Measurements from ENCODE around the gene C5.
A peak's percentile ranks its signal among the peaks of the same experiment; 100 is the strongest.
"Not testable (repeated sequence)": the region's sequence is repeated elsewhere in the genome, so short reads cannot be mapped to it uniquely, and the experiment has no call there.

Gene C5

GRCh38 chr9:121050128-121050988 is at the start of gene C5:
TSS of gene C5 (minus strand) at chr9:121050275. CDS start at chr9:121050246, 29 bp downstream.
- no peak for DNase-seq

GRCh38 chr9:121098567-121099198 is 48.6 kb upstream of the C5 start:
- no peak for DNase-seq

GRCh38 chr9:121095057-121095456 is 45.0 kb upstream of the C5 start:
- DNase-seq: no peak

GRCh38 chr9:121090743-121091142 is 40.7 kb upstream of the C5 start:
- not testable (repeated sequence) for DNase-seq

- DNase-seq: no peak
Measured at GRCh38 chr9:121088576-121088975, 38.5 kb upstream of the C5 start.

- no peak for DNase-seq
Measured at GRCh38 chr9:121085661-121086060, 35.6 kb upstream of the C5 start.

- DNase-seq: no peak
Measured at GRCh38 chr9:121082075-121082474, 32.0 kb upstream of the C5 start.

GRCh38 chr9:121075251-121076036 is 25.4 kb upstream of the C5 start:
- peak; percentile 52 for DNase-seq

- peak; percentile 86 for DNase-seq
Measured at GRCh38 chr9:121074370-121075250, 24.5 kb upstream of the C5 start, which contains the start of gene CNTRL. TSS of gene CNTRL (plus strand) at chr9:121074955. CDS start at chr9:121088327, 13,372 bp downstream.

- DNase-seq: no peak
Measured at GRCh38 chr9:121073038-121073437, 23.0 kb upstream of the C5 start.

GRCh38 chr9:121071756-121072421 is 21.8 kb upstream of the C5 start:
- DNase-seq: peak; percentile 68

GRCh38 chr9:121071370-121071755 is 21.3 kb upstream of the C5 start:
- no peak for DNase-seq

GRCh38 chr9:121069396-121069795 is 19.3 kb upstream of the C5 start:
- DNase-seq: no peak

- no peak for DNase-seq
Measured at GRCh38 chr9:121067640-121068039, 17.6 kb upstream of the C5 start.

GRCh38 chr9:121066850-121067249 is 16.8 kb upstream of the C5 start:
- no peak for DNase-seq

- DNase-seq: peak; percentile 70
Measured at GRCh38 chr9:121059998-121060636, 10.0 kb upstream of the C5 start.

- no peak for DNase-seq
Measured at GRCh38 chr9:121059513-121059912, 9.4 kb upstream of the C5 start.

- DNase-seq: no peak
Measured at GRCh38 chr9:121057821-121058220, 7.7 kb upstream of the C5 start.

GRCh38 chr9:121055642-121056143 is 5.6 kb upstream of the C5 start:
- DNase-seq: no peak

- DNase-seq: no peak
Measured at GRCh38 chr9:121053544-121053943, 3.5 kb upstream of the C5 start.

- no peak for DNase-seq
Measured at GRCh38 chr9:121048618-121049017, 1.5 kb downstream of the C5 start.

Data from CD4-positive, alpha-beta T cell treated with Interleukin-21 for 1 hour (primary cell).